GM23248 (cell line): ENCODE data around the gene HSPA1L. TPM values are rescaled to one million over a fixed set of nuclear protein-coding genes. Genes with fewer than 3 reads are reported as not detected.
A peak's percentile ranks its signal among the peaks of the same experiment; 100 is the strongest.
"Not testable (repeated sequence)": the region's sequence is repeated elsewhere in the genome, so short reads cannot be mapped to it uniquely, and the experiment has no call there.

Experiments
- DNase-seq: peaks from one replicate; pipeline ENCODE4 v3.0.0-alpha.2; 2015
- H2AFZ ChIP-seq: fragments of 200-600 bp; sonication (generic); 2 replicates; pipeline ENCODE4 v1.6.1; 2016; ENCODE audit warnings: antibody characterized with exemption
- H3F3A ChIP-seq: fragments of 200-600 bp; sonication (generic); 2 replicates; pipeline ENCODE4 v1.6.1; 2016; ENCODE audit warnings: mild to moderate bottlenecking, antibody characterized with exemption, mixed run types; ENCODE audit not compliant: insufficient read depth
- H3K27ac ChIP-seq: fragments of 200-600 bp; sonication (generic); 2 replicates; pipeline ENCODE4 v1.5.1; 2016; ENCODE audit warnings: mild to moderate bottlenecking
- H3K27me3 ChIP-seq: fragments of 200-600 bp; sonication (generic); replicated peaks from 2 replicates; pipeline ENCODE4 v1.6.1; 2016; ENCODE audit warnings: mild to moderate bottlenecking; ENCODE audit not compliant: insufficient read depth
- H3K36me3 ChIP-seq: fragments of 200-600 bp; sonication (generic); 2 replicates; pipeline ENCODE4 v1.6.1; 2016; ENCODE audit warnings: low read depth, mild to moderate bottlenecking
- H3K4me1 ChIP-seq: fragments of 200-600 bp; sonication (generic); 2 replicates; pipeline ENCODE4 v1.6.1; 2016; ENCODE audit warnings: mild to moderate bottlenecking; ENCODE audit not compliant: insufficient read depth
- H3K4me2 ChIP-seq: fragments of 200-600 bp; sonication (generic); one replicate; pipeline ENCODE4 v1.6.1; 2016; ENCODE audit warnings: mild to moderate bottlenecking; ENCODE audit not compliant: unreplicated experiment
- H3K4me3 ChIP-seq: fragments of 200-600 bp; sonication (generic); 2 replicates; pipeline ENCODE4 v1.5.1; 2016; ENCODE audit warnings: mild to moderate bottlenecking
- H3K79me2 ChIP-seq: fragments of 200-600 bp; sonication (generic); 2 replicates; pipeline ENCODE4 v1.6.1; 2016; ENCODE audit warnings: mild to moderate bottlenecking; ENCODE audit not compliant: insufficient read depth
- H3K9ac ChIP-seq: fragments of 200-600 bp; sonication (generic); 2 replicates; pipeline ENCODE4 v1.6.1; 2016; ENCODE audit warnings: mild to moderate bottlenecking
- H3K9me2 ChIP-seq: fragments of 200-600 bp; sonication (generic); 2 replicates; pipeline ENCODE4 v1.6.1; 2016; ENCODE audit warnings: mixed run types, mild to moderate bottlenecking, moderate library complexity; ENCODE audit not compliant: insufficient read depth
- H3K9me3 ChIP-seq: fragments of 200-600 bp; sonication (generic); one replicate; pipeline ENCODE4 v1.6.1; 2017; ENCODE audit warnings: low read depth
- H4K20me1 ChIP-seq: fragments of 200-600 bp; sonication (generic); 2 replicates; pipeline ENCODE4 v1.6.0; 2016; ENCODE audit not compliant: insufficient read depth
- EZH2 ChIP-seq: fragments of 200-600 bp; sonication (generic); IDR thresholded peaks from 2 replicates; pipeline ENCODE4 v1.6.1; 2018; ENCODE audit warnings: antibody characterized with exemption, mild to moderate bottlenecking; ENCODE audit not compliant: insufficient read depth, poor library complexity, severe bottlenecking
- EZH2phosphoT487 ChIP-seq: fragments of 200-600 bp; sonication (generic); IDR thresholded peaks from 2 replicates; pipeline ENCODE4 v1.6.1; 2018; ENCODE audit warnings: antibody characterized with exemption, moderate library complexity, mild to moderate bottlenecking, low read depth; ENCODE audit not compliant: insufficient read depth
- WGBS, 2 experiments: methylation state at CpG; one replicate each; pipeline ENCODE4 v1.1.6; 2015 to 2017; ENCODE audit warnings: low lambda C conversion rate in 2 of 2, low coverage in 1 of 2; ENCODE audit errors: missing lambda C conversion rate in 2 of 2; 5-methylcytosine and 5-hydroxymethylcytosine counted together
- in situ Hi-C: fragments of 300-500 bp; cut with MboI; formaldehyde crosslinking; loops from 2 replicates; pipeline ENCODE4 v1.15.0; 2020
- polyA plus RNA-seq: library from polyadenylated mRNA; unstranded; fragments of >200 nt; fragmentation: Nextera tagmentation; extraction: Ambion mirVana; gene quantifications from 2 replicates; pipeline ENCODE4 v1.2.1, GENCODE V29; 2016
- total RNA-seq: library from RNA; depleted of rRNA; stranded (reverse); fragments of >200 nt; shearing (Covaris generic); gene quantifications from 2 replicates; pipeline ENCODE4 v1.2.3, GENCODE V29; 2014

Gene HSPA1L
- total and polyA plus RNA-seq, 2 experiments from 2014 or later, result 0.91 to 1.7 TPM

- H3K36me3 ChIP-seq, result no peaks in the 10 kb centered on the region
- peaks cover 23% of the 10 kb centered on the region for H3K79me2 ChIP-seq
- H3K27me3 ChIP-seq, result no peaks in the 10 kb centered on the region
- peaks cover 25% of the 10 kb centered on the region for H3K4me1 ChIP-seq
- in situ Hi-C loops, result no loop called here
- 0 to 2% methylated on average over 10 to 13 of the region's 13 CpGs for WGBS, 2 experiments
- TF ChIP-seq EZH2phosphoT487 (no peak), EZH2 (no peak)
- H3K4me2 ChIP-seq, result peak overlapping the region; percentile 90
- peak; percentile 98 for DNase-seq
- H4K20me1 ChIP-seq, result no peaks in the 10 kb centered on the region
- no peaks in the 10 kb centered on the region for H3K9me3 ChIP-seq
- H3K9ac ChIP-seq, result peak overlapping the region; percentile 85
- peaks cover 38% of the 10 kb centered on the region for H3F3A ChIP-seq
- H3K9me2 ChIP-seq, result no peaks in the 10 kb centered on the region
- H3K4me3 ChIP-seq, result peak overlapping the region; percentile 81
- H3K27ac ChIP-seq, result peak overlapping the region; percentile 95
- peak overlapping the region; percentile 52 for H2AFZ ChIP-seq
Measured at GRCh38 chr6:31814677-31815024, 432 bp downstream of the HSPA1L start.

- in situ Hi-C loops, result no loop called here
- DNase-seq, result no peak
- Histone ChIP-seq H3K27me3 (no peaks in the 10 kb centered on the region), H3K36me3 (no peaks in the 10 kb centered on the region), H3K4me1 (peaks cover 17% of the 10 kb centered on the region), H3K27ac (peak overlapping the region; percentile 95), H2AFZ (peak overlapping the region; percentile 92), H3K9me3 (no peaks in the 10 kb centered on the region), H4K20me1 (no peaks in the 10 kb centered on the region), H3K9me2 (no peaks in the 10 kb centered on the region), H3K4me2 (peak overlapping the region; percentile 71), H3F3A (peaks cover 26% of the 10 kb centered on the region), H3K9ac (peak overlapping the region; percentile 85), H3K4me3 (peak overlapping the region; percentile 68), H3K79me2 (peaks cover 12% of the 10 kb centered on the region)
- WGBS, 2 experiments, result 96% methylated on average over 7 of the region's 7 CpGs
- TF ChIP-seq EZH2phosphoT487 (no peak), EZH2 (no peak)
Measured at GRCh38 chr6:31813465-31813849, 1.6 kb downstream of the HSPA1L start.

- in situ Hi-C loops, result no loop called here
- Histone ChIP-seq H4K20me1 (no peaks in the 10 kb centered on the region), H3K36me3 (no peaks in the 10 kb centered on the region), H3K9me3 (no peaks in the 10 kb centered on the region), H3K4me2 (no peak overlapping the region), H3K4me3 (no peak overlapping the region), H3K79me2 (no peaks in the 10 kb centered on the region), H3F3A (peaks cover 20% of the 10 kb centered on the region), H3K9ac (no peak overlapping the region), H3K9me2 (no peaks in the 10 kb centered on the region), H3K4me1 (peaks cover 17% of the 10 kb centered on the region), H3K27me3 (no peaks in the 10 kb centered on the region), H2AFZ (no peak overlapping the region), H3K27ac (no peak overlapping the region)
- no peak for DNase-seq
- TF ChIP-seq EZH2 (no peak), EZH2phosphoT487 (no peak)
- WGBS, 2 experiments, result 97% methylated on average over 12 of the region's 12 CpGs
Measured at GRCh38 chr6:31811645-31812044, 3.4 kb downstream of the HSPA1L start.

GRCh38 chr6:31808599-31808998 is 6.5 kb downstream of the HSPA1L start:
- in situ Hi-C loops, H3K9me3 ChIP-seq, H3K27ac ChIP-seq, H4K20me1 ChIP-seq, H3K36me3 ChIP-seq, H3K9me2 ChIP-seq, H3K27me3 ChIP-seq, H3K9ac ChIP-seq, H3K4me2 ChIP-seq, H2AFZ ChIP-seq, DNase-seq, H3K4me3 ChIP-seq: not testable (repeated sequence)
- WGBS, 2 experiments, result 85 to 89% methylated on average over 10 of the region's 10 CpGs
- peaks cover 16% of the 10 kb centered on the region for H3F3A ChIP-seq
- H3K79me2 ChIP-seq, result peaks cover 19% of the 10 kb centered on the region
- peaks cover 17% of the 10 kb centered on the region for H3K4me1 ChIP-seq
